K562 (cell line): ENCODE data around the gene JPH3. TPM values are rescaled to one million over a fixed set of nuclear protein-coding genes. Genes with fewer than 3 reads are reported as not detected.
"Not testable (repeated sequence)": the region's sequence is repeated elsewhere in the genome, so short reads cannot be mapped to it uniquely, and the experiment has no call there.

Experiments used
- ATAC-seq: fragments of 200-7000 bp; cut with Tn5 transposase; 3 replicates; pipeline ENCODE4 v1.9.1; 2020; ENCODE audit warnings: moderate library complexity
- BruUV-seq: library from RNA; stranded (reverse); fragments of 400-500 nt; replicated peaks from 2 replicates; lab custom pipeline; 2021; lab: Mats Ljungman, UMichigan
- CTCF ChIA-PET: fragments of 300-600 bp; formaldehyde crosslinking; extraction: SDS; loops from one replicate; lab custom pipeline; 2021; ENCODE audit warnings: low intra/inter-chr PET ratio; lab: Yijun Ruan, JAX
- POLR2A ChIA-PET: fragments of 300-600, 350-650 bp; sonication (Branson Sonifier 250); formaldehyde crosslinking; extraction: SDS; loops from one replicate; lab custom pipeline; 2021; ENCODE audit warnings: antibody characterized with exemption, inconsistent platforms; lab: Yijun Ruan, JAX
- DNase-seq, 4 experiments: peaks; one replicate each; pipeline versions ENCODE4 v3.0.0 to v3.0.0-alpha.2; 2011 to 2018; ENCODE audit warnings: low spot score in 3 of 4, mixed read lengths in 3 of 4; ENCODE audit errors: extremely low read depth in 1 of 4
- FAIRE-seq: peaks from 2 replicates; lab custom pipeline; 2011; peaks lifted over from hg19 to GRCh38; lab: Jason Lieb, UNC
- H2AFZ ChIP-seq: 2 replicates; pipeline ENCODE4 v1.6.0; 2011; ENCODE audit warnings: low read depth, low read length, control low read depth, inconsistent platforms
- H3K27ac ChIP-seq: fragments of 200-600 bp; 3 replicates; pipeline ENCODE4 v1.8.0; 2011; ENCODE audit warnings: low read depth, mild to moderate bottlenecking, control low read depth, inconsistent platforms, low read length, moderate library complexity, mixed read lengths; ENCODE audit errors: extremely low read depth
- H3K27me3 ChIP-seq, 2 experiments: fragments of 300-600 bp in 1 of 2; 2 replicates in 1 of 2; 3 replicates in 1 of 2; pipeline versions ENCODE4 v1.6.0 to v1.8.0; 2011; ENCODE audit warnings: inconsistent platforms in 2 of 2, low read length in 2 of 2, mild to moderate bottlenecking in 1 of 2, mixed read lengths in 1 of 2, moderate library complexity in 1 of 2; ENCODE audit not compliant: control insufficient read depth in 2 of 2, insufficient read depth in 2 of 2
- H3K36me3 ChIP-seq: fragments of 300-600 bp; 3 replicates; pipeline ENCODE4 v1.8.0; 2011; ENCODE audit warnings: mild to moderate bottlenecking, low read length, inconsistent platforms; ENCODE audit not compliant: control insufficient read depth, insufficient read depth
- H3K4me1 ChIP-seq, 2 experiments: fragments of 200-600 bp in 1 of 2; replicated peaks in 1 of 2; 2 replicates in 1 of 2; 3 replicates in 1 of 2; pipeline versions ENCODE4 v1.5.1 to v1.8.0; 2011; ENCODE audit warnings: inconsistent platforms in 2 of 2, low read length in 2 of 2, mild to moderate bottlenecking in 1 of 2, mixed read lengths in 1 of 2, moderate library complexity in 1 of 2; ENCODE audit not compliant: control insufficient read depth in 2 of 2, insufficient read depth in 2 of 2
- H3K4me2 ChIP-seq: 2 replicates; pipeline ENCODE4 v1.6.1; 2011; ENCODE audit warnings: low read length, control low read depth, inconsistent platforms, mixed read lengths; ENCODE audit not compliant: insufficient read depth
- H3K4me3 ChIP-seq: fragments of 200-600 bp; sonication (generic), shearing (Covaris generic); 2 replicates; pipeline ENCODE4 v1.5.1; 2016; ENCODE audit warnings: control low read depth, inconsistent platforms
- H3K79me2 ChIP-seq: fragments of 200-600 bp; 3 replicates; pipeline ENCODE4 v1.8.0; 2011; ENCODE audit warnings: low read length, inconsistent platforms; ENCODE audit not compliant: control insufficient read depth, insufficient read depth
- H3K9ac ChIP-seq, 2 experiments: 2 replicates each; pipeline versions ENCODE4 v1.6.0 to v1.6.1; 2011; ENCODE audit warnings: low read depth in 2 of 2, low read length in 2 of 2, control low read depth in 1 of 2, inconsistent platforms in 1 of 2, mild to moderate bottlenecking in 1 of 2, mixed read lengths in 1 of 2; ENCODE audit not compliant: insufficient read depth in 1 of 2
- H3K9me1 ChIP-seq: one replicate; pipeline ENCODE4 v1.6.0; 2011; ENCODE audit warnings: inconsistent platforms, mild to moderate bottlenecking, low read length, moderate library complexity; ENCODE audit not compliant: control insufficient read depth, insufficient read depth
- H3K9me3 ChIP-seq: replicated peaks from 2 replicates; pipeline ENCODE4 v1.5.1; 2011; ENCODE audit warnings: low read depth, low read length, inconsistent platforms; ENCODE audit not compliant: control insufficient read depth, insufficient read depth
- H4K20me1 ChIP-seq: replicated peaks from 2 replicates; pipeline ENCODE4 v1.6.1; 2011; ENCODE audit warnings: low read length, inconsistent platforms, mixed read lengths; ENCODE audit not compliant: control insufficient read depth, insufficient read depth
- ATF6 ChIP-seq: sonication (generic); formaldehyde crosslinking; IDR thresholded peaks from 2 replicates; pipeline ENCODE4 v1.4.0; 2020; ENCODE audit warnings: mild to moderate bottlenecking, missing genetic modification reagents
- WGBS: fragments of 100-300 bp; shearing (Covaris generic); methylation state at CpG from one replicate; pipeline ENCODE4 v1.1.6; 2016; ENCODE audit warnings: low coverage, mixed read lengths; ENCODE audit not compliant: insufficient coverage; ENCODE audit errors: missing lambda C conversion rate; 5-methylcytosine and 5-hydroxymethylcytosine counted together
- in situ Hi-C: fragments of 300-500 bp; cut with MboI; formaldehyde crosslinking; loops from 4 replicates; pipeline ENCODE4 v1.15.0; 2018; ENCODE audit warnings: inconsistent platforms, mixed read lengths
- intact Hi-C: fragments of 100-400 bp; cut with micrococcal nuclease; formaldehyde crosslinking; loops from 2 replicates; pipeline ENCODE4 v1.14.2; 2022
- polyA plus RNA-seq, 8 experiments: library from polyadenylated mRNA; depleted of rRNA in 4 of 8; stranded (reverse) in 5 of 8; unstranded in 3 of 8; fragments of >200 nt; fragmentation: Nextera tagmentation in 2 of 8; fragmentation: Illumina TruSeq in 1 of 8; extraction: Ambion mirVana in 2 of 8; extraction: Trizol in 1 of 8; gene quantifications; 2 replicates each; pipeline versions ENCODE4 v1.2.1 to v1.2.3, GENCODE V29; 2011 to 2014; ENCODE audit warnings: inconsistent platforms in 1 of 8, missing spikeins in 1 of 8
- total RNA-seq, 7 experiments: library from RNA; depleted of rRNA in 6 of 7; stranded (reverse); fragments of >200 nt in 6 of 7; fragmentation: Illumina TruSeq in 2 of 7; extraction: Trizol in 2 of 7; gene quantifications; 2 replicates each; pipeline versions ENCODE4 v1.2.1 to v1.2.3, GENCODE V29; 2011 to 2021; ENCODE audit warnings: low replicate concordance in 1 of 7

JPH3 gene
- total and polyA plus RNA-seq, 9 of the 15 experiments (the other 6 are each of a cell fraction or from before 2014, with no cell fraction given), result 0.01 TPM; not detected in 8

- H3K4me1 ChIP-seq, result peaks cover 19 to 31% of the 10 kb centered on the region in 2 experiments
- intact Hi-C loops, H2AFZ ChIP-seq, H3K4me2 ChIP-seq, DNase-seq, in situ Hi-C loops, H3K27ac ChIP-seq, H3K4me3 ChIP-seq, POLR2A ChIA-PET, H3K9me3 ChIP-seq, H3K9ac ChIP-seq, BruUV-seq, FAIRE-seq, CTCF ChIA-PET, H3K27me3 ChIP-seq, ATAC-seq, H4K20me1 ChIP-seq: not testable (repeated sequence)
- peaks cover 71% of the 10 kb centered on the region for H3K36me3 ChIP-seq
- peaks cover 15% of the 10 kb centered on the region for H3K9me1 ChIP-seq
- H3K79me2 ChIP-seq, result peaks cover 23% of the 10 kb centered on the region
- WGBS, result 92% methylated on average over 12 of the region's 40 CpGs
Measured at GRCh38 chr16:87726577-87726976, 124.3 kb downstream of the JPH3 start.

- ChIA-PET POLR2A (interaction anchor here (1.0 kb wide), 1 partner anchor 10 kb away, joined by 4 read pairs; no protein-coding TSS in a partner anchor), CTCF (no interaction called here)
- no TSS peak for BruUV-seq
- Histone ChIP-seq H4K20me1 (peaks cover under 1% of the 10 kb centered on the region; the same call in 1 of the 2 replicates), H3K79me2 (peaks cover 21% of the 10 kb centered on the region), H3K27ac (no peak overlapping the region), H3K9me3 (no peaks in the 10 kb centered on the region), H3K4me1 (peaks cover 13 to 23% of the 10 kb centered on the region in 2 experiments), H3K4me3 (no peak overlapping the region), H3K9me1 (peaks cover 13% of the 10 kb centered on the region), H3K9ac (no peak overlapping the region), H3K4me2 (no peak overlapping the region), H3K36me3 (peaks cover 70% of the 10 kb centered on the region), H2AFZ (no peak overlapping the region), H3K27me3 (no peaks in the 10 kb centered on the region)
- WGBS, result 98% methylated on average over 15 of the region's 16 CpGs
- TF ChIP-seq ATF6 (CRISPR knock-in tag), result no peak
- DNase-seq, result no peak
- in situ Hi-C loops, result no loop called here
- no peak for FAIRE-seq
- no peak for ATAC-seq
- intact Hi-C loops, result no loop called here
Measured at GRCh38 chr16:87727346-87727745, 125.0 kb downstream of the JPH3 start.
